Measurements from ENCODE around the gene SPATA21.

GRCh38 chr1:16369821-16370220 is 67.4 kb downstream of the SPATA21 start:
- TF ChIP-seq REST (IDR thresholded peaks at IDR 0.05) (no peak), RXRA (IDR thresholded peaks at IDR 0.05) (no peak), RAD21 (IDR thresholded peaks at IDR 0.05) (no peak), TAF1 (conservative IDR thresholded peaks at IDR 0.05) (no peak), CTCF (IDR thresholded peaks at IDR 0.05; ENCODE audit: low read depth, low read length, missing input control) (no peak), EGR1 (IDR thresholded peaks at IDR 0.05; ENCODE audit: low read depth in 2 of 2) (no peak), FOXA1 (IDR thresholded peaks at IDR 0.05) (no peak), JUND (IDR thresholded peaks at IDR 0.05) (no peak), GABPA (IDR thresholded peaks at IDR 0.05 in 1 of 2, conservative IDR thresholded peaks at IDR 0.05 in 1 of 2) (no peak), NR2F2 (IDR thresholded peaks at IDR 0.05) (no peak), FOXA2 (IDR thresholded peaks at IDR 0.05) (no peak)
- TF ChIP-seq, protein P1, sequence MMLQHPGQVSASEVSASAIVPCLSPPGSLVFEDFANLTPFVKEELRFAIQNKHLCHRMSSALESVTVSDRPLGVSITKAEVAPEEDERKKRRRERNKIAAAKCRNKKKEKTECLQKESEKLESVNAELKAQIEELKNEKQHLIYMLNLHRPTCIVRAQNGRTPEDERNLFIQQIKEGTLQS (IDR thresholded peaks at IDR 0.05): no peak
- TF ChIP-seq, protein P2, sequence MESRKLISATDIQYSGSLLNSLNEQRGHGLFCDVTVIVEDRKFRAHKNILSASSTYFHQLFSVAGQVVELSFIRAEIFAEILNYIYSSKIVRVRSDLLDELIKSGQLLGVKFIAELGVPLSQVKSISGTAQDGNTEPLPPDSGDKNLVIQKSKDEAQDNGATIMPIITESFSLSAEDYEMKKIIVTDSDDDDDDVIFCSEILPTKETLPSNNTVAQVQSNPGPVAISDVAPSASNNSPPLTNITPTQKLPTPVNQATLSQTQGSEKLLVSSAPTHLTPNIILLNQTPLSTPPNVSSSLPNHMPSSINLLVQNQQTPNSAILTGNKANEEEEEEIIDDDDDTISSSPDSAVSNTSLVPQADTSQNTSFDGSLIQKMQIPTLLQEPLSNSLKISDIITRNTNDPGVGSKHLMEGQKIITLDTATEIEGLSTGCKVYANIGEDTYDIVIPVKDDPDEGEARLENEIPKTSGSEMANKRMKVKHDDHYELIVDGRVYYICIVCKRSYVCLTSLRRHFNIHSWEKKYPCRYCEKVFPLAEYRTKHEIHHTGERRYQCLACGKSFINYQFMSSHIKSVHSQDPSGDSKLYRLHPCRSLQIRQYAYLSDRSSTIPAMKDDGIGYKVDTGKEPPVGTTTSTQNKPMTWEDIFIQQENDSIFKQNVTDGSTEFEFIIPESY (IDR thresholded peaks at IDR 0.05): no peak
